NOMO-1 treated with DMSO at 0.1 percent for 48 hours (cell line): ENCODE measurements around the gene TRPV3.

Experiments used
- DNase-seq: peaks from one replicate; lab custom pipeline; 2025; ENCODE audit not compliant: unreplicated experiment; lab: John Stamatoyannopoulos, UW

Gene TRPV3

DNA sequence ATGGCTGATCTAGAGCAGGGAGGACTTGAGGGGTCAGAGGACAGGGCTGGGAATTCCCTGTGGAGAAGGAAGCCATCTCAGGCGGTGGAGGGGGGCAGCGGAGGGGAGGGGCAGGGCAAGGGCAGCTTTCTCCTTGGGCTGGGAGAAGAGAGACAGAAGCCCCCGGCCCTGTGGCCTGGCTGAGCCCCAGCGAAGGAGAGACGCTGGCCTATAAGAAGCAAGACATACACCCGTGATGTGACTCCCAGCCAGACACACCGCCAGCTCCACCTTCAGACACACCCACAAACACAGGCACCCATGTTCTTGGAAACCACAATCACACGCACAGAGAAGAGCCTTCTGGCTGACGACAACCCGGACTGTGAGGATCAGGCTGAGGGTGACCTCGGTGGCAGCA is 10.0 kb downstream of the TRPV3 start:
- DNase-seq = no peak

DNA sequence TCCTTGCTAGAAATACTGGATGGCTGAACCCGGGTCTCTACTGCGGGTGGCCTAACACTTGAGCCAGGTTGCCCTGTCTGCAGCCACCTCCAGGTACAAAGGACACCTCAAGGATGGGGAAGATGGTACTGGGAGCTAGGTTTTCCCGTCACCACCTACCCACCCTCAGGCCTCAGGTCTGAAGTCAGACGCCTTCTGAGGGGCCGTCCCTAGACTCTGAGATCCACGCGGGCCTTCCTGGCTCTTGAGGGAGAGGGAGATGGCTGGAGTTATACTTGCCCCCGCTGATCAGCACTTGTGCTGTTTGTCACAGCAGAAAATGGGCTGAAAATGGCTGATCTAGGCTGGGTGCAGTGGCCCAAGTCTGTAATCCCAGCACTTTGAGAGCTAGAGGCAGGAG is 10.6 kb downstream of the TRPV3 start:
- no peak for DNase-seq

DNA sequence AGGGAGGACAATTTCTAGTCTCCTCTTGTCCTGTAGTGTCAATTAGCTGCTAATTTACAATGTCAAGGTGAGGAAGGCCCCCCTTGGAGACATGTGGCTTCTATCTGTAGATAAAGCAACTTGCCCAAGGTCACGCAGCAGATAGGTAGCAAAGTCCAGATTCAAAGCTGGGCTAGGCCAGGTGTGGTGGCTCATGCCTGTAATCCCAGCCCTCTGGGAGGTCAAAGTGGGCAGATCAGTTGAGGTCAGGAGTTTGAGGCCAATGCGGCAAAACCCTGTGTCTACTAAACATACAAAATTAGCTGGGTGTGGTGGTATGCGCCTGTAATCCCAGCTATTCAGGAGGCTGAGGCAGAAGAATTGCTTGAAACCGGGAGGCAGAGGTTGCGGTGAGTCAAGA is 11.1 kb downstream of the TRPV3 start:
- DNase-seq = no peak

DNA sequence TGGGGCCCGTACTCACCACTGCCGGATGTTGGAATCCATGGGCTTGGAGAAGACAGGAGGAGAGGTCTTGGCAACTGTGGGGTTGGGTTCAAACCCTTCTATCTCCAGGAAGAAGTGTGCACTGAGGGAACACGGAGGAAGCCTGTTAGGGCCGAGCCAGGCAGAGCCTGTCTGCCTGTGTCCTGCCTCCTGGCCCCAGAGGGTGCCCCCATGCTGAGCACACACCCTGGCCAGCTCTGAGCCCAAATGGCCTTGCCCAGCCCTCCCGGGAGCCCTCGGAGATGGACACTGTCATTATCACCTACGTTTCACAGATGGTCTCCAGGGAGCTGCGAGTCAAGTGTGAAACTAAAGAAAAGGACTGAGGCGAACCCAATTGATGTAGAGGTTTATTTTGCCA is 12.5 kb downstream of the TRPV3 start:
- no peak for DNase-seq

DNA sequence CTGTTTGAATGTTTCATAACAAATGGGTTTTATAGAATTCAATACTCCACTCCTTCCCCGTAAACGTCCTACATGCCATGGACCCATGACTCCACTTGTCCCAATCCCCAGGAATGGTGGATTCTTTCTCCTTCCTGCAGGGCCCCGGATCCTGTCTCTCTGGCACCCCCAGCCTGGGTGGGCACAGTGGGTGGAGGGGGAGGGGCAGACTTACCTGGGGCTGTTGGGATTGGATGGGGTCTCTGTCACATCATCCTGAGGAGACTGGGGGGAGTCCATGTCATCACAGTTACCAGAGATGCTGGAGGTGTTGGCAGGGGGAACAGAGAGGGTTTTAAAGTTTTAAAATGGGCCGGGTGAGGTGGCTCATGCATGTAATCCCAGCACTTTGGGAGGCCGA is 13.2 kb downstream of the TRPV3 start:
- DNase-seq = no peak

DNA sequence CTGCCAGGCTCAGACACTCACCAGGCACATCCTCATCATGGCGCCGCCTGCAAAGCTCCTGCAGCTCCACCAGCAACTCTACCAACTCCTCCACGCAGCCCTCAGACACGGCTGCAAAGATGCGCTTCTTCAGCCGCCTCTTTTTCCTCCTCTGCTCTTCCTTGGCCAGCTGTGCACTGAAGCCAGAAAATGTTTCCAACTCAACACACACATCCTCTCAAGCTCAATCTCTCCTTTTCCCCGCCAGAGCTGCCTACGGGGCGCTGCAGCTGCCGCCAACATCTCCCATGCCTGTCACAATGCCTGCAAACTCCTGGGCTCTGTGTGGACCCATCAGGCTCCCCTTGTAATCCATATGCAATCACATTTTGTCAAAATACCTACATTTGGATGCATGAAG is 14.2 kb downstream of the TRPV3 start:
- DNase-seq = no peak

DNA sequence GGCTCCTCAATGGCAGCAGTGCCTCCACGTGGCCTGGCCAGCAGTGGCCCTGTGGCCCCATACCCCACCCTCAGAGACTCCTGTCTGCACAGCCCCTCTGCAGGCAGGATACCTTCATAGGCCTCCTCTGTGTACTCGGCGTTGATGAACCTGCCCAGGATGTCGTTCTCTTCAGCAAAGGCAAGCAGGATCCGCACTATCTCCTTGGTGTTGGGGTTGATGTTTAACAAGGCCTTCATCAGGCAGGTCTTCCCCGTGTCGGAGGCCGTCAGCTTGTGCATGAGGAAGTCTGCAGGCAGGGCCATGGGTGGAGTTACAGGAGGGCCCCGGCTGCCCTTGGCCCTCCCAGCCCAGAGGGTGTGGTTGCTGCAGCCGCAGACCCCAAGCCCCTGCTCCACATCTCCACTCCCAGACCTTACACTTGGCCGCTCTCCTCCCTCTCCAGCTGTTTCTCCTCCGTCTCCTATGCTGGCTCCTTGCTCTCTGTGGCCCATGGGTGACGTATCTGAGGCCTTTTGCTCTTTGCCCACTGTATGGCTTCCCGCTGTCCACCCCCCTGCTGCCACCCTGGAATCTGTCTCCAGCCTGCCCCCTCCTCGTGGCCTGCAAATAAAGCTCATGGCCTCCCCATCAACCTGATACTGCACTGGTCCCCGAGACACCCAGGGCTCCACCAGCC is 15.1 kb downstream of the TRPV3 start:
- no peak for DNase-seq

DNA sequence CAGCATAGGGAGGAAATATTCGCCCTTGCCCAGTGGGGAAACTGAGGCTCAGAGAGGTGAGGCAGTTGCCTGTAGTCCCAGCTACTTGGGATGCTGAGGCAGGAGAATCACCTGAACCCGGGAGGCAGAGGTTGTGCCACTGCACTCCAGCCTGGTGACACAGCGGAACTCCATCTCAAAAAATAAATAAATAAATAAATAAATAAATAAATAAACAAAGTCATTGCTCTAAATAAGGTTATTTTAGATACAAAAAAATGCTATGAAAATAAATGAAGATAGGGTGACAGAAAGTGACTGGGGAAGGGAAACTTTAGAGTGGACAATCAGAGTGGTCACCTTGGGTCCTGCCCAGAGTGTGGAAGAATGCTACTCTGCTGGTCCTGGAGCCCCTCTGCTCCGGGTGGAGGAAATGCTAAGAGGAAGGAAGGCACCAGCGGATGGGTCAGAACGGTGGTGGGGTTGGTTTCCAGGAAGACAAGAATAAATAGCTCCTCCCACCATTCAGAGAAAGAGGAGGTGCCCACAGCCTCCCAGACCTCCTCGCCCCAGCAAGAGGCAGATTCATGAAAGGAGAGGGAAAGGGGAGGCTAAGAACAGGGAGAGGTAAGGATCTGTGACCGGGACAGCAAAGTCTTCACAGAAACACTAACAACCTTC is 17.6 kb downstream of the TRPV3 start:
- no peak for DNase-seq

DNA sequence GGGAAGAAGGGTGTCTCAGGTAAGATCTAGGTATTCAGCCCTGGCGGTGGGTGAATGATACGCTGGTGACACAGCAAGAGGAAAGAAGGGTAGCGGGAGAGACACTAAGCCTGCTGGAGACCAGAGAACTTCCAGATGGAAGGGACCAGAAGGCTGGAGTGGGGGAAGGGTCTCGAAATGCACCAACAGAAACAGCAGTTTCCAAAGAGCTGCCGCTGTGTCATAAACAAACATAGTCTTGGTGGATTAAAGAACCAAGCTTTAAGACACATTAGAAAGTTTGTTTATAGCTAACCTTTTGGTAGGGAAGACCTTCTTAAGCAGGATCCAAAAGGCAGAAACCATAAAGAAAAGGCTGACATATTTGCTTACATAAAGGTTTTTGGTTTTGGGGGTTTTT is 20.9 kb downstream of the TRPV3 start:
- DNase-seq = no peak

DNA sequence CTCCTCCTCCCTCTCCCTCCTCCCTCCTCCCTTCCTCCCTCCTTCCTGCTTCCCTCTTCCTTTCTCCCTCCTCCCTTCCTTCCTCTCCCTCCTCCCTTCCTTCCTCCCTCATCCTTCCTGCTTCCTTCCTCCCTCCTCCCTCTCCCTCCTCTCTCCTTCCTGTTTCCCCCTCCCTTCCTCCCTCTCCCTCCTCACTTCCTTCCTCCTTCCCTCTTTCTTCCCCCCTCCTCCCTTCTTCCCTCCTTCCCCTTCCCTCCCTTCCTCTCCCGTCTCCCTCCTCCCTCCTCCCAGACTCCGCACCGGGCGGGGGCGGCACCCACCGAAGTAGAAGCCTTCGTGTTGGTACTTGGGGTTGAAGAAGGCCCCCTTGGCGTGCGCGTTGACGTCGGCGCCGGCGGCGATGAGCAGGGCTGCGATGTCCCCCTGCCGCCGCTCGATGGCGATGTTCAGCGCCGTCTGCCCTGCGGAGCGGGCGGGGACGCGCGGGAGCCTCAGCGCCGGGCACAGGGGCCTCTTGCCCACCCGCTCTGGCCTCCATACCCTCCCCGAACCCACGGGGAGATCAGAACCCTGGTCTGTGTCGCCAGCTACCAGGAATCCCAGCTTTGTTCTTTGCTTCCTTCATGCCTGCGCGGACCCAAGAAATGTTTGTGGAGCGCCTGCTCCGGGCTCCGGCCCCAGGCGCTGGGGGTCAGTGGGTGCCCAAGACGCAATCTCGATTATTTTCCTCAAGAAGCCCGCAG is 22.2 kb downstream of the TRPV3 start:
- DNase-seq = peak; percentile 35

DNA sequence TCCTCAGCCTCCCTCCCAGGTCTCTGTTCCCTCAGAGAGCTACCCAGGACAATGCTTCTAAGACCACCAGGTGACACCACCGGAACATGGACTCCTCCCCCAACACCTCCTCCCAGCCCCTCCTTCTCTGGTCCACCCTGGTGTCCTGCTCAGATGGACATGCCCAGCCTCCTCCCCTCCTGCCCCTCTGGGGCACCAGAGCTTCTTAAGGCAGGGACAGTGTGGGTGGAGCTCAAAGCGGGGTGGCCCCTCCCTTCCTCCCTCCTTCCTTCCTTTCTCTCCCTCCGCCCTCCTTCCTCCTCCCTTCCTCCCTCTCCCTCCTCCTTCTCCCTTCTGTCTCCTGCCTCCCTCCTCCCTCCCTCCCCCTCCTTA is 22.7 kb downstream of the TRPV3 start:
- DNase-seq = no peak

DNA sequence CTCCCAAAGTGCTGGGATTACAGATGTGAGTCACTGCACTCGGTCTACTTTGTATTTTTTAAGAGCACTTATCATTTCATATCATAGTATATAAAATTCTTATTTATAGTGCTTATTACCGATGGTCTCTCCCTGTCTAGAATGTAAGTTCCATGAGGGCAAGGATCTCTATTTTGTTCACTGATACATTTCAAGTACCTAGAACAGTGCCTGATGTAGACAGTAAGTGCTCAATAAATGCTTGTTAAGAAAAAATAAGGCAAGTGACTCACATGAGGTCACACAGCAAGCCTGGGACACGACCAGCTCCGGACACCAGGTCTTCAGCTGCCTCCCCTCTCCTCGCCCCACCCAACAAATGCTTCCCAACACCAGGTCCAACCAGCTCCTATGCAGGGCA is 23.9 kb downstream of the TRPV3 start:
- no peak for DNase-seq

DNA sequence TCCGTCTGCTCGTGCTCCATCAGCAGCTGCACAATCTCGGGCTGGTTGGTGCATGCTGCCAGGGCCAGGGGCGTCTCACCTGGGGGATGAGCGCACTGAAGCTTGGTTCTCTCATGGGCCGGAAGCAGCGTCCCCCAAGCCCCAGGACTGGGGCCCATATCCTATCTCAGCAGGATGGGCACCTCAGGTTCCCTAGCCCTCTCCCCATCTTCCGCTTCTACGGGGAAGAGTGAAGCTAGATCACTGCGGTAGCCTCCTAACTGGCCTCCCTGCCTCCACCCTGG is 24.8 kb downstream of the TRPV3 start:
- no peak for DNase-seq

DNA sequence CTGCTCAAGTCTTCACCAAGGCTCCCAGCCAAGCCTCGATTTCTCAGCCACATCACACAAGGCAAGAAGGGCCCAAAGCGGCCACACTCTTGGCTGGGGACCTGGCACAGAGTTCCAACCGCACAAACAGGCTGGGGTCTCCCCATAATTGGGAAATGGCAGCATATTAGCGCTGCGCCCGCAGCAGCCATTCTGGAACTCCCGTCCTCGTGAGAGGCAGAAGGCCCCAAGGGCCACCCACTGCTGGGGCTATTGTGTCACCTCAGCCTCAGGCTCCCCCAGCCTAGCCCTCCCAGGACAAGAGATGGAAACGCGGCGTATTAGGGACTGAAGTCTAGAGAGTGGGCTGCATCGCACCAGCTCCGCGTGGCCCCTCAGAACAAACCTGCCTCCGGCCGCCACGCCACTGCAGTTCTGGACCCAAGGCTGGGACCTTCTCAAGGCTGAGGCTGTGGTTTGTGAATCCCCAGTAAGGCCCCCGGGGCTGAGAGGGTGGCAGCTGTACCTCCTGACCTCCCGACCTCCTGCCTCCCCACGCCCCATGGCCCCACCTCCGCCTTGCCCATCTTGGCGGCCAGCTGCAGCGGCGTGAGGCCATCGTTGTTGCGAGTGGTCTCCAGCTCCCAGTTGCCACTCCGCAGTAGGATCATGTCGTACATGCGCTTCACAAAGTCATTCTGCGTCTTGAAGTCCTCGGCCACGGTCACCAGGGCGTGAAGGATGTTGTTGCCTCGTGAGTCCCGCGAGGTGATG is 25.3 kb downstream of the TRPV3 start:
- no peak for DNase-seq

DNA sequence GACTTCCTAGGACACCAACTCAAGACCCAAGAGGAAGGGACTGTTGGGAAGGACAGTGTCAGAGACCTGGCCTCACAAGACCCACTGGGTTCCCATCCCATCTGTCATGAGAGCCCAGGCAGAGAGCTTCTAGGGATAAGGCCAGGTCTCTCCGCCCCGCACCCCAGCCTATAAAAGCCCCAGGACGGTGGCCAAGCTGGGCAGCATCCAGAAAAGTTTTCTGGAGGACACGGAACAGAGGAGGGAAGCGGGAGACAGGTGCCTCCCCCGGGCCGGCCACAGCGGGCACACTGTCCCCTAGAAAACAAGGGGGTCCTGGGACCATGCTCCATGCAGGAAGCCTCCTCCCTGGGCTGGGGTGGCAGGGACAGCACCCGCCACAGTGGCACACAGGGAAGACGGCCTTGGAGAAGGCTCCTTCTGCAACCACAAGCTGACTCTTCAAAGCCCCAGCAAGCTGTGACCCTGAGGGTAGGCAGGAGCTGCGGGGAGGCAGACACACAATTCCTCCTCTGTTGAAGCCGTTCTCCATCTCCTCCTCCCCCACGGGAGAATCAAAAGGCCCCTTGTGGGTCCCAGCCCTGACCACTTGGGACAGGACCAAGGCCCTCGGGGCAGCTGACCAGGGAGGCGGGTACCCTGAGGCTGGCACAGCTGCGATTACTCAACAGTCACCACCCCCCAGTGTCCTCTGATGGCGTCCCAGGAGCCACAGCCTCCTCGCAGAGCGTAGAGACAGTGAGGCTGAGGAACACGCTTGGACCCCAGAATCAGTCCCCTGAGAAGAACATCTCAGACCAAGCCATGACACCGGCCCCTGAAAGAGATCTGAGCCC is 26.1 kb downstream of the TRPV3 start:
- DNase-seq = no peak

DNA sequence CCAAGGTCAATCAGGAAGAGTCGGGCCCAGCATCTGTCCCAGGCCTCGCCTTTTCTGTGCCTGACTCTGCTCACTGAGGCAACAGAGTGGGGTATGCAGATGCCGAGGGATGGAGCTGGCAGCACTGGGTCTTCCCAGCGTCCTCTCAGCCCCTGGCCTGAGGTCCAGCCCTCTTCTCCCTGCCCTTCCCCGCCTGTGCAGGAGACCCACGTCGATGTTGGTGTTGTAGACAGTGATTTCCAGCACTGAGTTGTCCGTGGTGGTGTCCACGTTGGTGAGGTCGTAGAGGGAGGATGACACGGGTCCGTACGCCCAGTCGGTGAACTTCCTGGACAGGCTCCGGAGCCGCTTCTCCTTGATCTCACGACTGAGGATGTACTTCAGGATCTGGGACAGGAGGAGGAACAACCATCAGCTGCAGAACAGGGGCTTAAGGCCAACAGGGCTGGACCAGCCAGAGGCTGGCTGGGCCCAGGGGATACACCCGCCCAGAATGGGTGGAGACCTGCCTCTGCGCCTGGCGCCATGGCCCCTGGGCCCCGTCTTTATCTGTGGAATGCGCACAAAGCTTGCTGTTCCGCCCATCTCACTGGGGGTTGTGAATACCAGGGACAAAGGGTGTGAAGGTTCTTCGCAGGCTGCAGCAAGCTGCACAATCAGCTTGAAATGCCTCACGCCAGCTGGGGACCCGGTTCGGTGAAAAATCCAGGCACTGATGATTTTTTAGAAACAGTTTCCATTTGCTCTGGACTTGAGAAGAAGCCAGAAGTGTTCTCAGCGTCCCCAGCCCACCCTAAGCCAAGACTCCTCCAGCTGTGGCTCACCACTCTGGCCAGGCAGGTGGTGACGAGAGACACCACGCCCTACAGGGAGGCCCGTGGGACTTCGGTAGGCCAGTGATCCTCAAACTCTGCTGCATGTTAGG is 27.5 kb downstream of the TRPV3 start:
- no peak for DNase-seq

DNA sequence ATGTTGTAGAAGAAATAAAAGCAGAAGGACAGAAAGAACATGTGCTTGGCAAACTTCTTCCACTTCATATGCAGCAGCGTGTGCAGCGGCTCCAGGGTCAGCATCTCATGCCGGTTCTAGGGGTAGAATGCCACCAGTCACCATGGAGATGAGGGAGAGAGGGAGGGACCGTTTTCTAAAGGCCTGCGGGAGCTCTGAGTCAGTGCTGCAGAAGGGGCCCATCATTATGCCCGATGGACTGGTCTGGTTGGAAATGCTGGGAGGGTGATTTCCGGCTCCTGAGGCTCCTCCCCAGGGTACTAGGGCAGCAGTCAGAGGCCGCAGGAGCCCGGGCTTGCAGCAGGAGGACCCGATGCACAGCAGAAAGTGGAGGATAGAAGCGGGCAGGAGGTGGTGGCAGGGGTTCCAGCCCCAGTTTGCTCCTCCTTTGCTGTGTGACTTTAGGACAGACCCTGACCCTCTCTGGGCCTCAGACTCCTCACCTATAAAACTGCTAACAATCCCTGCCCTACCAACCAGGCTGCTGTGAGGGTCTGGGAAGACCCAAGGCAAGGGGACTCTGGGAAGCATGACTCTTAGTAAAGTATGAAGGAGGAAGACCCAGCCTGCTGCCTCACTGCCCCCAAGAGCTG is 28.6 kb downstream of the TRPV3 start:
- no peak for DNase-seq

DNA sequence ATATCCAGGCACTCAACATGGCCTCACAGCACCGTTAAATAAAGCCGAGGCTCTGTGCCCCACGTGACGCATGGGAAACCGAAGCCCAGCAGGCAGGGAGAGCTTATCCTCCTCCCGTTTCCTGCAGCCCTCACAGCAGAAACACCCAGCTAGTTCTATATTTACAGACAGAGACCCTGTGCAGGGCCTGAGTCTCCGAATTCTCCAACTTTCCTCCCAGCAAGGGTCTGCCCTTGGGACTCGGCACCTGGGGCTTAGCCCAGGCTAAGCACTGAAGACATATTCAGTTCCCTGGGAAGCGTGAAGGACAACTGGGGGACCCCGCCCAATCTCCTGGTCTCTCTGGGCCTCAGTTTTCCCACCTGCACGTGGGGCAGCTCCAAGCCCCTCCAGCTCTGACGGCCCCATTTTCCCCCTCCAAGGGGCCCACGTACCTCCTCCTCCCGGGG is 29.2 kb downstream of the TRPV3 start:
- DNase-seq = no peak

DNA sequence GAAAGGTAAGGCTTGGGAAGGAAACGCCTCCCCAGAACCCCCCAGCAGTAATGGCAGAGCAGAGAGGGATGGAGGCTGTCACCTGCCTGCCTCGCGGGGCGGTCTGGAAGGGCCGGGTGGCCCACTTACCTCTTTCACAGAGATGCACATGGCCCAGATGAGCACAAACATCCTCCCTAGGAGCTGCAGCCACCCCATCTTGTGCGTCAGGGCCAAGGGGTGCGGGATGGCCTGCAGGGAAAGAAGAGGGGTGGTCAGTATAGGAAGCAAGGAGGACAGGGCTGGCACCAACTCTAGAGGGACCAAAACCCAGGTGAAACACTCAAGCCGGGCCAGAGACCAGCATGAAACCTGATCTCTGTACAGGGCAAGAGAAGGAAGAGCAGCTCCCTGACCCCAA is 29.7 kb downstream of the TRPV3 start:
- no peak for DNase-seq
